GM12878 (cell line): ENCODE measurements around the gene ULK4. TPM values are rescaled to one million over a fixed set of nuclear protein-coding genes. Genes with fewer than 3 reads are reported as not detected.

Experiments used
- BHLHE40 ChIP-seq, 2 experiments: fragments of 450-650 bp in 1 of 2; IDR thresholded peaks; 2 replicates each; pipeline ENCODE4 v1.6.1; 2011 to 2017; ENCODE audit warnings: low read depth in 2 of 2, borderline replicate concordance in 1 of 2, improper control_type of control experiment in 1 of 2, low read length in 1 of 2, mild to moderate bottlenecking in 1 of 2
- GABPA ChIP-seq: IDR thresholded peaks from 2 replicates; pipeline ENCODE4 v1.6.1; 2014; ENCODE audit warnings: antibody characterized with exemption, low read depth, mild to moderate bottlenecking, inconsistent platforms
- HDGF ChIP-seq: fragments of 450-650 bp; IDR thresholded peaks from 2 replicates; pipeline ENCODE4 v1.6.1; 2016; ENCODE audit warnings: antibody characterized with exemption
- NFIC ChIP-seq: IDR thresholded peaks from 2 replicates; pipeline ENCODE4 v1.6.1; 2012; ENCODE audit warnings: low read depth, mild to moderate bottlenecking, inconsistent platforms, low read length, moderate library complexity
- PBX3 ChIP-seq: IDR thresholded peaks from 2 replicates; pipeline ENCODE4 v1.6.1; 2011; ENCODE audit warnings: mild to moderate bottlenecking, low read depth, low read length, moderate library complexity; ENCODE audit not compliant: insufficient replicate concordance
- POLR2AphosphoS5 ChIP-seq: IDR thresholded peaks from 2 replicates; pipeline ENCODE4 v1.6.1; 2011; ENCODE audit warnings: mild to moderate bottlenecking, low read length, inconsistent platforms
- POU2F2 ChIP-seq: IDR thresholded peaks from 3 replicates; pipeline ENCODE4 v1.6.1; 2011; ENCODE audit warnings: low read depth, mild to moderate bottlenecking, low read length, borderline replicate concordance
- PRDM15 ChIP-seq: fragments of 450-650 bp; formaldehyde crosslinking; IDR thresholded peaks from 2 replicates; pipeline ENCODE4 v1.4.0; 2020; ENCODE audit warnings: mild to moderate bottlenecking, moderate library complexity
- RCOR1 ChIP-seq: conservative IDR thresholded peaks from 2 replicates; pipeline ENCODE4 v1.6.1; 2012; ENCODE audit warnings: low read depth, low read length, improper control_type of control experiment
- SKIL ChIP-seq: fragments of 450-650 bp; IDR thresholded peaks from 2 replicates; pipeline ENCODE4 v1.6.1; 2017; ENCODE audit warnings: mild to moderate bottlenecking, low read depth, inconsistent platforms; ENCODE audit not compliant: poor library complexity, severe bottlenecking
- SMC3 ChIP-seq: IDR thresholded peaks from 2 replicates; pipeline ENCODE4 v1.6.1; 2011; ENCODE audit warnings: low read length, improper control_type of control experiment, borderline replicate concordance
- SREBF1 ChIP-seq: IDR thresholded peaks from 2 replicates; pipeline ENCODE4 v1.6.1; 2012; ENCODE audit warnings: mild to moderate bottlenecking, low read length
- TCF3 ChIP-seq: IDR thresholded peaks from 2 replicates; pipeline ENCODE4 v1.6.1; 2012; ENCODE audit warnings: low read depth, mild to moderate bottlenecking, low read length, borderline replicate concordance; ENCODE audit not compliant: insufficient read depth
- YY1 ChIP-seq: IDR thresholded peaks from 2 replicates; pipeline ENCODE4 v1.6.1; 2011; ENCODE audit warnings: low read depth, mild to moderate bottlenecking, low read length
- ZBTB33 ChIP-seq: fragments of 450-650 bp; IDR thresholded peaks from 2 replicates; pipeline ENCODE4 v1.6.1; 2017; ENCODE audit warnings: mild to moderate bottlenecking
- ZNF592 ChIP-seq: fragments of 450-650 bp; IDR thresholded peaks from 2 replicates; pipeline ENCODE4 v1.6.1; 2017; ENCODE audit warnings: mild to moderate bottlenecking, moderate library complexity
- polyA plus RNA-seq, 11 experiments: library from polyadenylated mRNA; depleted of rRNA in 4 of 11; unstranded in 6 of 11; stranded (reverse) in 5 of 11; fragments of >200 nt; fragmentation: Nextera tagmentation in 4 of 11; fragmentation: Illumina TruSeq in 1 of 11; extraction: Ambion mirVana in 4 of 11; extraction: Trizol in 1 of 11; gene quantifications; 1 replicate in 1 of 11; 2 replicates in 10 of 11; pipeline versions ENCODE4 v1.2.1 to v1.2.3, GENCODE V29; 2011 to 2016; ENCODE audit warnings: inconsistent platforms in 2 of 11, missing spikeins in 2 of 11, low read depth in 1 of 11
- total RNA-seq, 4 experiments: library from RNA; depleted of rRNA in 3 of 4; stranded (reverse); fragments of >200 nt in 3 of 4; fragmentation: Illumina TruSeq in 1 of 4; extraction: Trizol in 1 of 4; gene quantifications; 2 replicates each; pipeline versions ENCODE4 v1.2.1 to v1.2.3, GENCODE V29; 2013 to 2021

Gene ULK4
- total and polyA plus RNA-seq, 10 of the 15 experiments (the other 5 are each of a cell fraction or from before 2014, with no cell fraction given): 3.5 to 7.6 (median 6.3) TPM

GRCh38 chr3:41581700-41582099 is 380.2 kb downstream of the ULK4 start (continued):
- TF ChIP-seq PBX3: no peak
- TF ChIP-seq SREBF1: no peak
- no peak for TF ChIP-seq ZBTB33
- TF ChIP-seq BHLHE40 (IDR thresholded peaks at IDR 0.05; ENCODE audit: borderline replicate concordance in 1 of 2, low read depth in 2 of 2, low read length in 1 of 2): peak in 1 of 2 experiments; percentile 34; a peak in 1 of 4 replicates
- no peak for TF ChIP-seq ZNF592
- no peak for TF ChIP-seq HDGF
- peak; percentile 46; the same call in 1 of the 2 replicates for TF ChIP-seq NFIC
- TF ChIP-seq YY1: no peak
- no peak for TF ChIP-seq PRDM15 (CRISPR knock-in tag)
- no peak for TF ChIP-seq POLR2AphosphoS5
- peak; percentile 84; the same call in 1 of the 2 replicates for TF ChIP-seq TCF3
- TF ChIP-seq SKIL: peak; percentile 52
- TF ChIP-seq POU2F2: no peak; the same call in 2 of the 3 replicates
- TF ChIP-seq GABPA: no peak
- TF ChIP-seq SMC3: no peak
- no peak for TF ChIP-seq RCOR1
